ENCODE results near the gene TXNDC2.
"Not testable (repeated sequence)": the region's sequence is repeated elsewhere in the genome, so short reads cannot be mapped to it uniquely, and the experiment has no call there.

TXNDC2 gene

DNA sequence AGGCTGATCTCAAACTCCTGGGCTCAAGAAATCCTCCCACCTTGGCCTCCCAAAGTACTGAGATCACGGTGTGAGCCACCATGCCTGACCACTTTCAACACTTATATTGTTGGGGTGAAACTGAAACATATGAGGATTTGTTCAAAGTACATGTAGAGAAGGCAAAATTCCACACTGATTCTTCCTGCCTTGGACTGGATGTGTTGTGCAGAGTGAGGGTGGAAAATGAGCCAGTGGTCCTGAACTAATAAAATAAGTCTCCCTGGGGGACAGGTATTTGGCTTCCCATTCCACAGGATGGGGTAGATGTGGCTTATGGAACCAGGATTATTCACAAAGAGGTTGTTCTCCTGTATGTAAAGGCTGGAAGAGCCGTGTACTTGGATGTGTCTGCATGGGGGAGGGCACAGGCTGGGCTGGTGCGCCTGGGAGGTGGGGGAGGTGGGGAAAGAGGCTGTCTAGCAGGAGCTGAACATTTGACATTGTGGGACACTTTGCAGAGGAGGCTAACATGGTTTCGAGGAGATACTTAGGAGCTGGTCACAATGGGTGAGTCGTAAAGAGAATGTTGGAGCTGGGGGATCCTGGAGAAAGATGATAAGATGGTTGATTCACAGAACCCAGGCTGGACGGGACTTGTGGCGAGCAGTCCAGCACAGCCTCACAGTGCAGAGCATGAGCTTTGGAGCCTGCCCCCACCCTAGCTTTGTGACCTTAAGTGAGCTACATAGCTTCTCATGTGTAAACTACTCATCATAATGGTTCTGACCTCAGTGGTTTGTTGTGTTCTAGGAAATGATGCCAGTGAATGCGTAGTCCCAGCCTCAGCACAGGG lies at the start of gene TXNDC2:
TXNDC2 (plus strand) TSS at position 804 of the 835 bp plus-strand sequence. CDS start 708 bp downstream, outside the sequence.
- no peak for DNase-seq

DNA sequence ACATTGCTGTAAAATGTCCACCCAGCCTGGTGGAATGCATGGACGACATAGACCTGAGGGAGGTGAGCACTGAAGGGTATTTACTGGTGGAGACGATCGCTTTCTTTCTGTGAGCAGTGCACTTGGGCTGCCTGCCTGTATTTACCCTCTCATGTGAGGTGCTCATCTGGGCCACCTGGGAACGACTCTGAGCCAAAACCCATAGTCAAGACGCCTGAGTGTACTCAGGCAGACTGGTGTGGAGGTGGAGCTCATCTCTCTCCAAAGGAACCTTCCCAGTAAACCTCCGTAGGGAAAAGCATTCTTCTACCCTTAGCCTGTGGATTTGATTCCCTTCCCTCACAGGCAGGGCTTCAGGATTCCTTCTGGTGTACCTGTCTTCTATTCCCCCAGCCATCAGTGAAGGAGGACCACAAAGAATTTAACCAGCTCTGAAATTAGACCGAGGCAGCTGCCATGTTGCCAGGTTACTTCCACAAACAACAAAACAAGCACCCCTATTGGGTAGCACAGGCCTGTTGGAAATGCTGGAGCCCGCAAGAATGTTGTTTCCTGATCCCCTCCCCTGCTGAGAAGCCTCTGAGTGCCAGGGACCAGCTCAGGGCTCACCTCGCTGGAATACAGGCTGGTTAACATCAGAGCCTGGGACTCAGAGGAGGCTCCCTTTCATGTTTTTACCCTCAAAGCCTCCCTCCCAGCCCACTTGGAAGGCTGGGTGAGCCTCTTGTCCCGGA lies 47.5 kb upstream of the TXNDC2 start:
- DNase-seq = no peak

GRCh38 chr18:9839211-9839610 lies 46.6 kb upstream of the TXNDC2 start:
- no peak for DNase-seq

- DNase-seq = no peak
These were observed 45.9 kb upstream of the TXNDC2 start for GRCh38 chr18:9839853-9840252.

DNA sequence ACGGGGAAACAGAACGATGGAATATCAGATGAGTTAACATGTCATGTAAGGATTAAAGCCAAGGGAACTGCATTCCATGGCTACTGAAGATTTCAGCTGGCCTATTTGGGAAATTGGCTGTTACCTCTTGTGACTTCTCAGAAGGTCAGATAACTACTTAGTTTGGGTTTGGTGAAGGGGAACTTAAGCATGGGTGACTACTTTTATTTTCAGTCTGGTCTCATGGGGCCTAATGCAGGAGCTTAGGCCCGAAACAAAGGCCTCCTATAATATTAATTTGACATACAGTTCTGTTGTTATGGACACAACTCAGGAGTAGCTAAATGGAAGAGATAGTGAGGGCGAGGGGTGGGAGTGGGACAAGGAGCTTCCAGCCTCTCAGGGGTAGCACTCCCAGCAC lies 44.0 kb upstream of the TXNDC2 start:
- no peak for DNase-seq

GRCh38 chr18:9842448-9842847 lies 43.3 kb upstream of the TXNDC2 start:
- no peak for DNase-seq

DNA sequence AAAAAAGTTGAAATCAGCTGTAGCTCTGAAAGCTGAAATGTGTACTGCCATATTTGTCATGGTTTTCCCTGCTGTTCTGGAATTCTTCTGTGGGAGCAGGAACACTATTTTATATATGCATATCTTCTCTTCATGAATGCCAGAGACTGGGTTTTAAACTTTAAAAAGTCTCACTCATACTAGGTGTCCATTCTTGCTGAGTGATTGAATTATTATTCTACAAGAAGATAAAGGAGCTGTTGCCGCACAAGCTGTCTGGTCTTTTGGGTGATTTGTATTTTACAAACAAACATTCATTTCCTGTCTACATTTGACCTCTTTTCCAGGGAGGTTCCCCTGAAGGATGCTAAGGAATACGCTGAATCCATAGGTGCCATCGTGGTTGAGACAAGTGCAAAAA lies 40.5 kb upstream of the TXNDC2 start:
- no peak for DNase-seq

- DNase-seq = no peak
These were observed 39.4 kb upstream of the TXNDC2 start for GRCh38 chr18:9846162-9846925.

DNA sequence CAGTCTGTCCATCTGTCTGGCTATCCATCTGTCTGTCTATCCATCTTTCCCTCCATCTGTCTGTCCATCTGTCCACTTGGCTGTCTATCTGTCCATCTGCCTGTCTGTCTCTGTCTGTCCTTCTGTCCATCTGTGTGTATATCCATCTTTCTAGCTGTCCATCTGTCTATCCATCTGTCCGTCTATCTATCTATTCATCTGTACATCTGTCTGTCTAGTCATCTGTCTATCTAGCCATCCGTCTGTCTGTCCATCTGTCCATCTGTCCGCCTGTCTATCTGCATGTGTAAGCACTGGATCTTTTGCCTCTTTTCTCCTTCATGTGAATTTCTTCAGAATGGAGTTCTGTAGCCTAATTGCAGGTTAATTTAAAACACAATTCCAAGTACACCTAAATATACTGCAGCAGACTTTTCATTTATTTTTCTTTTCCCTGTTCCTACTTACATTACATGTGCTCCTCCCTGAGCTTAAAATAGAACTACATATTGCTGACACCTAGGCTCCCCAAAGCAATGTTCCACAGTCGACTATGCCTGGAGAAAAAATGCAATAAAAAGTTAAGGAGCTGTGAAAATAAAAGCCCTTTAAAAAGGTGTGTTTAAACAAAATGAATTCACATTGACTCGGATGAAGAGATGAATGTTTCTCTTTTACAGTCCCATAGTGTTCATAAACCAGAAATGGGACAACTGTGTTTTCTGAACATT lies 37.4 kb upstream of the TXNDC2 start:
- DNase-seq = no peak

DNA sequence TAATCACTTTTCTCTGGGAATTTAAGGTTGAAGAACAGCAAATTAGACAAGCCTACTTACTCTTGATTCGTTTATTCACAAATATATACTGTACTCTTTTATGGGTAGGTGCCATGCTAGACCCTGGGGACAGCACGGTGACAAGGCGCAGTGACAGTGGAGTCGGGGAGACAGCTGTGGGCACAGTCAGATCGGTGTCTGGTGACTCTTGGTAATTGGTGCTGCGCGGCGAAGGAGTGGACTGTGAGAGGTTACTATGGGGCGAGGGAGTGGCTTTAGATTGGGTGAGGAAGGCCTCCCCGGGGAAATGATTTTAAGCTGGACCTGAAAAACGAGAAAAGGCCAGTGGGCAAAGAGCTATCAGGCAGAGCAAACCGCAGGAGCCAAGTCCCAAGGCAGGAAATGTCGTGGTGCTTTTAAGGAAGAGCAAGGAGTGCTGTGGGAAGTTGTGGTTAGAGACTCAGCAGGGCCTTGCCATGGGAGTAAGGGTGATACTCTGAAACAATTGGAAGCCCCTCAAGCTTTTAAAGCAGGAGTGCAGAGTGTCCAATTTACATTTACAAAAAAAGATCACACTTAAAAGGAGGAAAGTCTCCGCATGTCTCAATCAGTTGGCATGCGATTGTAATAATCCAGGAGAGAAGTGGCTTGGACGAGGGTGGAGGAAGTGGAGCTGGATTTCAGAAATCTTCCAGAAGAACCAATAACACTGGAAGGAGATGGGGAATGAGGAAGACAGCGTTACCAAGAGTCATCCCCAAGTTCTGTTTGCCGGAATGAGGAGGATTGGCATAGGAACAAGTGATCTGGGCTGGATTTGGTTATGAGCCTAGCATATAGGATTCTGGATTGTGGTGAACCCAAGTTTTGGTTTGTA lies 36.1 kb upstream of the TXNDC2 start:
- DNase-seq = no peak

- no peak for DNase-seq
These were observed 35.5 kb upstream of the TXNDC2 start for GRCh38 chr18:9850309-9850708.

GRCh38 chr18:9851511-9851910 lies 34.3 kb upstream of the TXNDC2 start:
- no peak for DNase-seq

DNA sequence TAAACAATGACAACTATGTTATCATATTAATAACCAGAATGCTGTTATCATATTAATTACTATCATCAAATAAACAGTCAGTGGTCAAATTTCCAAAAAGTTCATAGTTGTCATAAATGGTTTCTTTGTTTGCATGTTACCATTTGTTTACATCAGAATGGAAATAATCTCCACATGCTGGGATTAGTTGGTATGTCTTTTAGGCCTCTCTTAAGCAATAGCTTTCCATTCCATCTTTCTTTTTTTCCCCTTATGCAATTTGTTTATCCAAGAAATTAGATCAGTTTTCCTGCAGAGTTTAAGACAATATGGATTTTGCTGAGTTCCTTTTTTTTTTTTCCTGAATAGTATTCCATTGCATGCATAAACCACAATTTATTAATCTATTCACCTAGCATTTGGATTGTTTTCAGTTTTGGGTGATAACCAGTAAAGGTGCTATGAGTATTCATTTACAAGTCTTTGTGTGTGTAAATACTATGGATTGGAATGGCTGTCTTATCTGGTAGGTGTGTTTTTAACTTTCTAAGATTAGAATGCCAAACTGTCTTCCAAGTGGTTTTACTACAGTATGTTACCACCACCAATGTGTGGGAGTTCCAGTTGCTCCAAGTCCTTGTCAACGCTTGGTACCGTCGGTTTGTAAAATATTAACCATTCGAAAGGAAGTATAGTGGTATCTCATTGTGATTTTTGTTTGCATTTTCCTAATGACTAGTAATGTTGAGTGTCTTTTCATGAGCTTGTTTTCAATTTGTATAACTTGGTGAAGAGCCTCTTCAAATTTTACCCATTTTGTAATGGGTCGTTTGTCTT lies 33.3 kb upstream of the TXNDC2 start:
- DNase-seq = no peak

GRCh38 chr18:9854801-9855676 lies 30.7 kb upstream of the TXNDC2 start:
- DNase-seq = no peak

DNA sequence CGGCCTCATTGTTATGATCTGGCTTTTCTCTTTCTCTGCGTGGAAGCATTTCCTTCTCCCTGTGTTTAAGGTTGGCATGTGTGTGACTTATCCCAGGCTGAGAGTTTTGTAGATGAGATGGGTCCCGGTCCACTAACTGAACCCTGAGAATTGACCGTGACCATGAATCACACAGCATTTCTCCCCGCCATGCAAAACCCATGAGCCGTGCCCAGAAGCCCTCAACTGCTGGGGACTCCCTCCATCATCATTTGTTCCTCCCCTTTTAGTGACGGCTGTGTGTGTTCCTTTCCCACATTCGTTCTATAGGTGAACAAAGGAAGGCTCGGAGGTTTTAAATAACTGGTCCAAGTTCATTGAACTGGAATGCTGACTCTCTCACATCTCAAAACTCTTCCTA lies 30.1 kb upstream of the TXNDC2 start:
- no peak for DNase-seq

DNA sequence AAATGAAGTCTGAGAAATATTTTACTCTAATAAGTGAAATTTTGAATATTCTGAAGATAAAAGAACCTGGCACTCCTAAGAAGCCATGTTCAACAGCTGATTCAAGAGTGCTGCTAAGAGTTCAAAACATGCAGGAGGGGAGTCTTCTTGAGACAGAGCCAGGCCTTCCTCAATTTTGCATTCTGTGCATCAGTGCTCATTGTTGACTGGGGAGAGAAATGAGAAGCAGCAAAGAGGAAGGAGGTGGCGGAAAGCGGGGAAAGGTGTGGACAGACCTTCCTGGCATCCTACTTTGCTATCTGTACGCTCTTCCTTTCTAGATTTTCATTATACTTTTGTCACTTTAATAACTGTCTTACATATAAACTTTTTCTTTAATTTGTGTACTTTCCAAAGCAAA lies 29.7 kb upstream of the TXNDC2 start:
- no peak for DNase-seq

- DNase-seq = not testable (repeated sequence)
These were observed 28.2 kb upstream of the TXNDC2 start for GRCh38 chr18:9857479-9857998.

- DNase-seq = no peak
These were observed 27.1 kb upstream of the TXNDC2 start for GRCh38 chr18:9858642-9859041.

DNA sequence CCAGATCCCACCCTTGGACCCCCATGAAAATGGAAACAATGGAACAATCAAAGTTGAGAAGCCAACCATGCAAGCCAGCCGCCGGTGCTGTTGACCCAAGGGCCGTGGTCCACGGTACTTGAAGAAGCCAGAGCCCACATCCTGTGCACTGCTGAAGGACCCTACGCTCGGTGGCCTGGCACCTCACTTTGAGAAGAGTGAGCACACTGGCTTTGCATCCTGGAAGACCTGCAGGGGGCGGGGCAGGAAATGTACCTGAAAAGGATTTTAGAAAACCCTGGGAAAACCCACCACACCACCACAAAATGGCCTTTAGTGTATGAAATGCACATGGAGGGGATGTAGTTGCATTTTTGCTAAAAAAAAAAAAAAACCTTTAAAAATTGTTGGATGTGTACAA lies 26.5 kb upstream of the TXNDC2 start:
- DNase-seq = no peak

DNA sequence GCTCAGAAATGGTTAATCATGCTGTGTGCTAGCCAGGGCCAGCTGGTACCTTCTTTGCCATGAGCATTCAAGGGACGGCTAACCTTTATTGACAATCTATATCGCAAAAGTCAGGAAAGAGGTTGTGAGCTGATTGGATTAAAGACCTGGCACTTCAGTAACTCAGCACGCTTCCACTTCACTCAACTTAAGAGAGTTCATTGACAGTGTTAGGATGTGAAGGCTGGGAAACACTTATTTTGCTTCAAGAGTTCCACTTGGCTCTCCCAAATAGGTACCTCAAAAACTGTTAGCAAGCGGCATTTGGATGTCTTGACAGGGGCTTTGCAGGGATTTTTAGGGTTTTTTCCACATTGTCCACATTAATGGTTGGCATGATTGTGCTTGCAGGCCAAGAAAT lies 25.1 kb upstream of the TXNDC2 start:
- DNase-seq = no peak
